ENCODE data around the gene RASSF8. TPM values are rescaled to one million over a fixed set of nuclear protein-coding genes. Genes with fewer than 3 reads are reported as not detected.

Gene RASSF8
- total and polyA plus RNA-seq, 9 of the 15 experiments (the other 6 are each of a cell fraction or from before 2014, with no cell fraction given): 0.01 to 0.36 (median 0.12) TPM; not detected in 1

- TF ChIP-seq RREB1 (CRISPR knock-in tag; IDR thresholded peaks at IDR 0.05) (no peak), KLF1 (tag; IDR thresholded peaks at IDR 0.05) (no peak), ZNF707 (CRISPR knock-in tag; conservative IDR thresholded peaks at IDR 0.05) (no peak), ZNF77 (CRISPR knock-in tag; IDR thresholded peaks at IDR 0.05) (no peak), ZNF140 (CRISPR knock-in tag; IDR thresholded peaks at IDR 0.05) (no peak)
Observed at GRCh38 chr12:26113853-26114719, 155.6 kb downstream of the RASSF8 start (continued).
